ENCODE measurements around the gene MRM2.

Gene MRM2

DNA sequence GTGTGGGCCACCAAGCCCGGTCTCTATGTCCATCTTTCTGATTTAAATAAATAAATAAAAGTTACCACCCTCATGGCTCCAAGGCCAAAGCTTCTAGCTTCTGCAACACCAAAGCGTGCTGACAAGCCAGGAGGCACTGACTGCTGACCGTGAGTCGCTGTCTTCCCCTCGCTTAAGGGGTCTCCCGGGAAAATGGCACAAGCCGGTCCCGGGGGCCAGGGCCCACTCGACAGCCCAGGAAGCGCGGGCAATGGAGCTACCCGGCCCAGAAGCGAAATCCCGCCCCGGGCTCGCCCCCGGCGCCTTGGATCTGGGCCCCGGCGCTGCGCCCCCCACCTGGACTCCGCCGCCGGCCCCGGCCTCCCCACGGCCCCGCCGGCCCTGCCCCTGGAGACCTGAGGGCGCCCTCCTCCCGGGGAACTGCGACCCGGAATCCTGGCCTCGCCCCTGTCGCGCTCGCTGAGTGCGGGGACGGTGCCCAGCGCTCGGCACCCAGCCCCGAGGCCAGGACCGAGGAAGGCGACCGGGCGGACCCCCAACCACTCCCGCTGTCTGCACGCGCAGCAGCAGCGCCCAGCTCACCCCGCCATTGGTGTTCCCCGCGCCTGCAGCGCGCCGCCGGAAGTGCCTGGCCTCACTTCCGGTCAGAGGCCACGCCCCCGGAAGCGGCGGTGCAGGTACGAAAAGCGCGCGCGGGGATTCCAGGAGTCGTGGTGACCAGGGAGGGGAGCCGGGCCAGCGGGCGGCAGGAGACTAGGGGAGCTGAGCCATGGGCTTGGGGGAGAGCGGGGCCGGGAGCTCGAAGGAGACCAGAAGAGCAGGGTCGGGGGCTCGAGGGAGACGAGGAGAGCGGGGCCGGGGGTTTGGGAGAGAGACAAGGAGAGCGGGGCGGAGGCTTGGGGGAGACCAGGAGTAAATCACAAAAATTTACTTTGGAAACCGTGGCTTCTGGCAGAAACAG lies at the start of gene MRM2, which contains the start of gene NUDT1:
Gene MRM2, minus strand, starts transcription at position 626 of the 961 bp plus-strand sequence. Its CDS starts 36 bp downstream, at position 590.
Gene NUDT1, plus strand, starts transcription at position 647 of the 961 bp plus-strand sequence. CDS start 2,349 bp downstream, outside the sequence.
- Mint-ChIP-seq H3K36me3 (peaks cover 52% of the 10 kb centered on the region), H3K27ac (peak within 1 kb of the TSS; percentile 97), H3K4me3 (peak within 1 kb of the TSS; percentile 95), H3K9me3 (no peaks in the 10 kb centered on the region), H3K4me1 (peaks cover 16% of the 10 kb centered on the region)
- DNase-seq (ENCODE audit: low spot score in 2 of 2) (peak; percentile 76 to 91), ATAC-seq (peak; percentile 89)

GRCh38 chr7:2290877-2291276 lies 48.9 kb upstream of the MRM2 start:
- Mint-ChIP-seq H3K4me1 (peaks cover 5% of the 10 kb centered on the region), H3K27ac (no peak overlapping the region)

GRCh38 chr7:2289621-2290020 lies 47.6 kb upstream of the MRM2 start:
- Mint-ChIP-seq H3K9me3 (no peaks in the 10 kb centered on the region), H3K4me1 (peaks cover 5% of the 10 kb centered on the region), H3K36me3 (no peaks in the 10 kb centered on the region), H3K4me3 (no peak overlapping the region), H3K27ac (no peak overlapping the region)
- ATAC-seq (no peak), DNase-seq (ENCODE audit: low spot score in 2 of 2) (no peak)

More at GRCh38 chr7:2290877-2291276, 48.9 kb upstream of the MRM2 start:
- Mint-ChIP-seq H3K9me3 (no peaks in the 10 kb centered on the region), H3K4me3 (no peak overlapping the region), H3K36me3 (no peaks in the 10 kb centered on the region)
- DNase-seq (ENCODE audit: low spot score in 2 of 2) (no peak), ATAC-seq (no peak)

GRCh38 chr7:2289111-2289586 lies 47.1 kb upstream of the MRM2 start:
- Mint-ChIP-seq H3K4me3 (no peak overlapping the region), H3K27ac (no peak overlapping the region), H3K9me3 (no peaks in the 10 kb centered on the region), H3K4me1 (peaks cover 5% of the 10 kb centered on the region), H3K36me3 (no peaks in the 10 kb centered on the region)
- DNase-seq (ENCODE audit: low spot score in 2 of 2) (no peak), ATAC-seq (no peak)

DNA sequence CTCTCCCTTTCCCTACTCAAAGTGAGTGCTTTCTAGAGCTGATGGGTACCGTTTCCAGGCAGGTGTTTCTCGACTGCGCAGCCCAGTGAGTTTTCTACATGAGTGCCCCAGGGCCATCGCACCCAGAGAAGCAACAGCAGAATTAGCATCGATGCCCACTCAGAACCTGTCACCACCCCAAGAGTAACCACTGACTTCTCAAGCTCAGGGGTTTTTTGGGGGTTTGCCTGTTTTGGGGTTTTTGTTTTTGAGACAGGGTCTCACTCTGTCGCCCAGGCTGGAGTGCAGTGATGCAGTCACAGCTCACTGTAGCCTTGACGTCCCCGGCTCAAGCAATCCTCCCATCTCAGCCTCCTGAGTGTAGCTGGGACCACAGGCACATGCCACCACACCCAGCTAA lies 46.5 kb upstream of the MRM2 start:
- peak; percentile 49 for ATAC-seq
- peaks cover 5% of the 10 kb centered on the region for H3K4me1 Mint-ChIP-seq
- H3K4me3 Mint-ChIP-seq, result no peak overlapping the region
- H3K36me3 Mint-ChIP-seq, result no peaks in the 10 kb centered on the region
- no peak for DNase-seq (ENCODE audit: low spot score in 2 of 2)
- no peak overlapping the region for H3K27ac Mint-ChIP-seq
- no peaks in the 10 kb centered on the region for H3K9me3 Mint-ChIP-seq

GRCh38 chr7:2287745-2288144 lies 45.7 kb upstream of the MRM2 start:
- H3K27ac Mint-ChIP-seq, result no peak overlapping the region
- H3K9me3 Mint-ChIP-seq, result no peaks in the 10 kb centered on the region
- no peak for DNase-seq (ENCODE audit: low spot score in 2 of 2)
- no peaks in the 10 kb centered on the region for H3K36me3 Mint-ChIP-seq
- no peak for ATAC-seq
- H3K4me1 Mint-ChIP-seq, result peaks cover 5% of the 10 kb centered on the region
- no peak overlapping the region for H3K4me3 Mint-ChIP-seq

DNA sequence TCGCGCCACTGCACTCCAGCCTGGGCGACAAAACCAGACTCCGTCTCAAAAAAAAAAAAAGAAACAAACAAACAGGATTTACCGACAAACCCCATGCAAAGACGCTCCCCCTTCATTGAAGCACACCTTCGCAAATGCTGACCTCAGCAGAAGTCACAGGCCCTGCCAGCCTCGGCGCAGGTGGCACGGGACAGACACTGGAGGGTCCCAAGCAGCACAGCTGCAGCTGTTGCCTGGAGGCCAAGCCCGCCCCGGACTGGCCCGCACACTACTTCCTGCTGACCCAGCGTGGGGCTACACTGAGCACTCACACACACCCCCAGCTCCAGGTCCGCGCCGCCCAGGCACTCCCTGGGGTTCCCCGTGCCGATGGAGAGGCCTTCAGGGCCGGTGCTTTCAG lies 41.1 kb upstream of the MRM2 start:
- no peaks in the 10 kb centered on the region for H3K4me1 Mint-ChIP-seq
- ATAC-seq, result no peak
- no peak for DNase-seq (ENCODE audit: low spot score in 2 of 2)
- H3K4me3 Mint-ChIP-seq, result no peak overlapping the region
- H3K9me3 Mint-ChIP-seq, result no peaks in the 10 kb centered on the region
- H3K27ac Mint-ChIP-seq, result no peak overlapping the region
- H3K36me3 Mint-ChIP-seq, result no peaks in the 10 kb centered on the region

DNA sequence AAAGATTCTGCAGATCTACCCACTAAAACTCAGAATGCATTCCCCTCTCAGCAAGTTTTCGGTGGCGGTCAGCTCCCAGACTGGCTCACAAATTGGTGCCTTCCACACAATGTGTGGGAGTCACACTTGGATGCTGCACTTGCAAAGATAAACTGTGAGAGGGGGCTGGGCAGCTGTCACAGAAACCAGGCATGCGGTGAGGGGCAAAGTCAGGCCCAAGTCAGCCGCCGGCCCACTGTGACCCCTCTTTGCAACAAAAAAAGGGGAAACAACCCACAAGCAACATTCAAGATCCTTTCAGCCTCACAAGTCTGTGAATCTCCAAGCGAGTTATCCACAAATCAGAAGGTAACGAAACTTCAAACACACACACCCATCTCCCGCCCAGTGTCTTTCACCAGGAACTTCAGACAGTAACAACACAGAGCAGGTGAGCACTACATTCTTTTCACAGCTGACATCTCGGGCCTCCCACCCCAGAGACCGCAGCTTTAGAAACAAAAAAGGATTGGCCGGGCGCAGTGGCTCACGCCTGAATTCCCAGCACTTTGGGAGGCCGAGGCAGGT lies 40.3 kb upstream of the MRM2 start:
- Mint-ChIP-seq H3K4me1 (no peaks in the 10 kb centered on the region), H3K27ac (no peak overlapping the region), H3K36me3 (no peaks in the 10 kb centered on the region), H3K4me3 (no peak overlapping the region), H3K9me3 (no peaks in the 10 kb centered on the region)
- no peak for ATAC-seq
- no peak for DNase-seq (ENCODE audit: low spot score in 2 of 2)

DNA sequence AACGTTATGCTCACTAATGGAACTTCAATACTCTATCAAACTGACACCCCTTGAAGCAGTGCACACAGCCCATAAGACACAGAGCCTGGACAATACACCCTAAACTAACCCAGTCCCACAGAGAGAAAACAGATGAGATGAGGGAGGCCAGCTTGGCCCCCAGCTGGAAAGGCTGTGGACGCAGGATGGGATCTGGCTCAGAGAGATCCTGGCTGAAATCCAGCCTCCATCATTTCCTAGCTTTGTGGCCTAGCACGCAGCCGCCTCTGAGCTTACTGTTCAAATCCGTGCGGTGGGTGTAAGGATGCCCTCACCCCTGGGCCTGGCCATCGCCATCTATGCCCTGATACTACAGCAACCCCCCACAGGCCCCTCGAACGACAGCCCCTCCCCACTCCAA lies 39.5 kb upstream of the MRM2 start:
- no peak overlapping the region for H3K27ac Mint-ChIP-seq
- DNase-seq (ENCODE audit: low spot score in 2 of 2), result no peak
- H3K4me1 Mint-ChIP-seq, result no peaks in the 10 kb centered on the region
- no peak for ATAC-seq
- H3K36me3 Mint-ChIP-seq, result no peaks in the 10 kb centered on the region
- H3K9me3 Mint-ChIP-seq, result no peaks in the 10 kb centered on the region
- no peak overlapping the region for H3K4me3 Mint-ChIP-seq

GRCh38 chr7:2280424-2280823 lies 38.4 kb upstream of the MRM2 start:
- no peaks in the 10 kb centered on the region for H3K9me3 Mint-ChIP-seq
- no peak for ATAC-seq
- H3K36me3 Mint-ChIP-seq, result no peaks in the 10 kb centered on the region
- H3K27ac Mint-ChIP-seq, result no peak overlapping the region
- H3K4me1 Mint-ChIP-seq, result no peaks in the 10 kb centered on the region
- DNase-seq (ENCODE audit: low spot score in 2 of 2), result no peak
- no peak overlapping the region for H3K4me3 Mint-ChIP-seq

GRCh38 chr7:2279896-2280295 lies 37.9 kb upstream of the MRM2 start:
- Mint-ChIP-seq H3K4me1 (no peaks in the 10 kb centered on the region), H3K9me3 (no peaks in the 10 kb centered on the region), H3K27ac (no peak overlapping the region), H3K36me3 (no peaks in the 10 kb centered on the region), H3K4me3 (no peak overlapping the region)
- ATAC-seq, result no peak
- no peak for DNase-seq (ENCODE audit: low spot score in 2 of 2)

DNA sequence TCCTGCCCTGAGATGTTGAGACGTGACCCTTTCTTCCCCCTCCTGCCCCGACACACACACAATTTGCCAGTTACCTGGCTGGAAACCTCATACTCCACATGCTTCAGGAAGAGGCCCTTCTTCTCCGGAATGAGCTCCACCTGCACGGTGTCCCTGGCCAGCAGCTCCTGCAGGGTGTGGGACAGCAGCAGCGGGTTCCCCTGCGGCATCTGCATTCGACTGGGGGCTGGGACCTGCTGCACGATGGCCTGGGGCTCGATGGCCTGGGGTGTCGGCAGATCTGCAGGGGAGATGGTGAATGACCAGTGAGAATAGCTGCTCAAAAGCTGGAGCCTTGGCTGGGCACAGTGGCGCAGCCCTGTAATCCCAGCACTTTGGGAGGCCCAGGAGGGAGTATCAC lies 36.0 kb upstream of the MRM2 start:
- ATAC-seq (no peak), DNase-seq (ENCODE audit: low spot score in 2 of 2) (no peak)
- no peak overlapping the region for H3K4me3 Mint-ChIP-seq
- H3K36me3 Mint-ChIP-seq, result peaks cover 7% of the 10 kb centered on the region
- H3K9me3 Mint-ChIP-seq, result no peaks in the 10 kb centered on the region
- no peak overlapping the region for H3K27ac Mint-ChIP-seq
- H3K4me1 Mint-ChIP-seq, result no peaks in the 10 kb centered on the region

DNA sequence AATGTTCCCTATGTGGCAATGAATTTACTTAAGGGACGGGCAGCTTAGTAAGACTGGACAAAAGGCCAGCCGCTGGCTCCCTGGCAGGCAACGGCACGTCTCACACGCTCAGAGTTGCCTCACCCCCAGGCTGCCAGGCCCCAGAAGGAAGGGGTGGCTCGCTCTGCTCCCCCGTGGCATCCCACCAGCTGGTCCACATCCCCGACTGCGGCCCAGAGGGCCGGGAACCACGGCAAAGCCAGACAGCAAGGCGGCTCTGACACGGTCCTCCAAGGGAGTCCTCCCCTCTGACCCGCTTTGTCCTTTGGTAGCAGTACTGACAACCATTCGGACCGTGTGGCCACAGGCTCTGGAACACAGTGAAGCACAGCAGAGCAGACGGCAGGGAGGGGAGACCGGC lies 34.1 kb upstream of the MRM2 start:
- DNase-seq (ENCODE audit: low spot score in 2 of 2) (no peak), ATAC-seq (no peak)
- Mint-ChIP-seq H3K27ac (no peak overlapping the region), H3K36me3 (peaks cover 7% of the 10 kb centered on the region), H3K9me3 (no peaks in the 10 kb centered on the region), H3K4me3 (no peak overlapping the region), H3K4me1 (no peaks in the 10 kb centered on the region)

DNA sequence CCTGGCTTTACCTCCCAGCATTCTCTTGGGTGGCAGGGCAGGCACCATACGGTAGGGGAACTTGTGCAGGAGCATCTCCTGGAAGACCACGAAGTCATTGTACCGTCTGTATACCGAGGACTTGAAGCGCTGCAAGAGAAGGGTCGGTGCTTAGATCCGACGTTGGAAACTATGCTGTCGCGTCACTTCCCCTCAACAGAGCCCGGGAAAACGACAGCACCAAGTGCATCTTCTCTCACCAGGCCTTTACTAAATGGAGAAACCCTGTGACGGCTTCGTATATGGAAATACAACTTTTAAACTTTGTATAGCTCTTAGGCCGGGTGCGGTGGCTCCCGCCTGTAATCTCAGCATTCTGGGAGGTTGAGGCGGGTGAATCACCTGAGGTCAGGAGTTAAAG lies 33.1 kb upstream of the MRM2 start:
- H3K9me3 Mint-ChIP-seq, result no peaks in the 10 kb centered on the region
- H3K4me3 Mint-ChIP-seq, result no peak overlapping the region
- ATAC-seq (no peak), DNase-seq (ENCODE audit: low spot score in 2 of 2) (no peak)
- H3K27ac Mint-ChIP-seq, result no peak overlapping the region
- H3K36me3 Mint-ChIP-seq, result peaks cover 7% of the 10 kb centered on the region
- no peaks in the 10 kb centered on the region for H3K4me1 Mint-ChIP-seq

DNA sequence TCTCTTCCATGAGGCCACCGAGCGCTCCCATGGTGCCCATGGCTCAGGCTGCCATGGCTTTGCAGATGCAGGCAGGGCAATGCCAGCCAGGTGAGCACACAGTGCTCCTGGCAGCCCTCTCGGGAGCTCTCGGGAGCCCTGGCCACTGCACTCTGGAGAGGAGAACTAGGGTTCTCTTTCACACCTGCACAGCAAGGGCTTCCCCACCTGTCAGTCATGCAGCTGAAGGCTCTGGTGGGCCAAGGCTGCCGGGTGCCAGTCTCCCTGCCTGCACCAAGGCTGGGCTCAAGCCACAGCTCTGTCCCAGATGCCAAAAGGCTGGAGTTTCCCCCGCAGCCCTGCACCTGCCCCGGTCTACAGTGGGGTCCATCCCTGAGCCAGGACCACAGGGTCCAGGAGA lies 32.7 kb upstream of the MRM2 start:
- Mint-ChIP-seq H3K9me3 (no peaks in the 10 kb centered on the region), H3K36me3 (peaks cover 7% of the 10 kb centered on the region), H3K4me3 (no peak overlapping the region), H3K27ac (no peak overlapping the region), H3K4me1 (no peaks in the 10 kb centered on the region)
- DNase-seq (ENCODE audit: low spot score in 2 of 2), result no peak
- ATAC-seq, result no peak

DNA sequence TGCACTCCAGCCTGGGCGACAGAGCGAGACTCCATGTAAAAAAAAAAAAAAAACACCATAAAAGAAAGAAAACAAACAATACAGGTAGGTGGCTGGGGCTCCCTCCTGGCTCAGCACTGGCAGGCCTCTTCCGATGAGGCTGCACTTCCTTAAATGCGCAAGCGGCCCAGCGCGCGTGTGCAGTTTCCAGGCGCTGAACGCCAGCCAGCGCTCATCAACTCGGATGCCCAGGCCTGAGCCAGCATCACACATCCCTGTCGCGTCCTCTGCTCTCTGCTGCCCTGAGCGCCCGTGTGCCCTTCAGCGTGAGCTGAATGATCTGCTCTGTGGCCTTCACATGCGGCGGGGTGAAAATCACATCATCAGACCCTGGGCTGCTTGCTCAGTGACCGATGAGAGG lies 31.9 kb upstream of the MRM2 start:
- Mint-ChIP-seq H3K4me1 (no peaks in the 10 kb centered on the region), H3K27ac (no peak overlapping the region), H3K9me3 (no peaks in the 10 kb centered on the region), H3K4me3 (no peak overlapping the region), H3K36me3 (peaks cover 7% of the 10 kb centered on the region)
- ATAC-seq, result no peak
- no peak for DNase-seq (ENCODE audit: low spot score in 2 of 2)
